Loucy (cell line): ENCODE measurements around the gene KIAA0825.

Source experiments
- H2AFZ ChIP-seq: fragments of 200-600 bp; sonication (generic); 2 replicates; pipeline ENCODE4 v1.6.0; 2016; ENCODE audit warnings: antibody characterized with exemption, mild to moderate bottlenecking, low read length, moderate library complexity
- H3F3A ChIP-seq: fragments of 200-600 bp; 2 replicates; pipeline ENCODE4 v1.6.0; 2016; ENCODE audit warnings: antibody characterized with exemption, low read depth, mild to moderate bottlenecking
- H3K27me3 ChIP-seq: fragments of 200-600 bp; sonication (generic); 2 replicates; pipeline ENCODE4 v1.6.1; 2014; ENCODE audit warnings: low read length, mild to moderate bottlenecking; ENCODE audit not compliant: insufficient read depth, poor library complexity, severe bottlenecking
- H3K36me3 ChIP-seq: fragments of 200-600 bp; sonication (generic); 2 replicates; pipeline ENCODE4 v1.6.1; 2016; ENCODE audit warnings: low read length; ENCODE audit not compliant: insufficient read depth
- H3K4me1 ChIP-seq: fragments of 200-600 bp; sonication (generic); 2 replicates; pipeline ENCODE4 v1.5.1; 2014; ENCODE audit warnings: low read length, mild to moderate bottlenecking; ENCODE audit not compliant: insufficient read depth, poor library complexity, severe bottlenecking
- H3K4me2 ChIP-seq: fragments of 200-600 bp; sonication (generic); 2 replicates; pipeline ENCODE4 v1.6.0; 2014; ENCODE audit warnings: antibody characterized with exemption, low read length, low read depth, mild to moderate bottlenecking; ENCODE audit not compliant: poor library complexity, severe bottlenecking
- H3K4me3 ChIP-seq: fragments of 200-600 bp; sonication (generic); 2 replicates; pipeline ENCODE4 v1.5.1; 2014; ENCODE audit warnings: low read length, mild to moderate bottlenecking, mixed read lengths; ENCODE audit not compliant: poor library complexity, severe bottlenecking
- H3K79me2 ChIP-seq: fragments of 200-600 bp; sonication (generic); 2 replicates; pipeline ENCODE4 v1.6.1; 2014; ENCODE audit warnings: low read length; ENCODE audit not compliant: insufficient read depth
- H3K9ac ChIP-seq: fragments of 200-600 bp; sonication (generic); 2 replicates; pipeline ENCODE4 v1.6.0; 2014; ENCODE audit warnings: mild to moderate bottlenecking, low read depth, low read length, moderate library complexity; ENCODE audit not compliant: poor library complexity, severe bottlenecking
- H3K9me2 ChIP-seq: fragments of 200-600 bp; sonication (generic); replicated peaks from 2 replicates; pipeline ENCODE4 v1.6.1; 2016; ENCODE audit warnings: low read depth, low read length, mixed read lengths
- H3K9me3 ChIP-seq: fragments of 200-600 bp; sonication (generic); 2 replicates; pipeline ENCODE4 v1.6.1; 2014; ENCODE audit warnings: mild to moderate bottlenecking, antibody characterized with exemption, low read length, low read depth; ENCODE audit not compliant: insufficient read depth
- H4K20me1 ChIP-seq: fragments of 200-600 bp; sonication (generic); 2 replicates; pipeline ENCODE4 v1.6.0; 2014; ENCODE audit warnings: antibody characterized with exemption, low read length, mild to moderate bottlenecking; ENCODE audit not compliant: insufficient read depth, poor library complexity, severe bottlenecking
- CTCF ChIP-seq: fragments of 200-600 bp; sonication (generic); conservative IDR thresholded peaks from 2 replicates; pipeline ENCODE4 v1.5.1; 2014; ENCODE audit warnings: mild to moderate bottlenecking, antibody characterized with exemption, low read length
- EZH2phosphoT487 ChIP-seq: fragments of 200-600 bp; IDR thresholded peaks from 2 replicates; pipeline ENCODE4 v1.6.1; 2018; ENCODE audit warnings: antibody characterized with exemption, mild to moderate bottlenecking, moderate library complexity, borderline replicate concordance

KIAA0825 gene

GRCh38 chr5:94217216-94217615, 401.2 kb downstream of the KIAA0825 start:
- Histone ChIP-seq H3K4me2 (no peak overlapping the region), H3K36me3 (no peaks in the 10 kb centered on the region), H3K9me3 (no peaks in the 10 kb centered on the region), H3K4me1 (peaks cover 31% of the 10 kb centered on the region), H3K9ac (no peak overlapping the region), H3K9me2 (no peaks in the 10 kb centered on the region), H3F3A (no peaks in the 10 kb centered on the region), H3K27me3 (no peaks in the 10 kb centered on the region), H2AFZ (no peak overlapping the region), H3K79me2 (no peaks in the 10 kb centered on the region), H3K4me3 (no peak overlapping the region), H4K20me1 (no peaks in the 10 kb centered on the region)
- TF ChIP-seq EZH2phosphoT487 (no peak), CTCF (no peak)

- Histone ChIP-seq H3K4me2 (no peak overlapping the region), H3K27me3 (no peaks in the 10 kb centered on the region), H3K4me1 (peaks cover 14% of the 10 kb centered on the region), H3K79me2 (no peaks in the 10 kb centered on the region), H4K20me1 (no peaks in the 10 kb centered on the region), H3K9me3 (no peaks in the 10 kb centered on the region), H3K36me3 (no peaks in the 10 kb centered on the region), H3F3A (no peaks in the 10 kb centered on the region), H3K4me3 (no peak overlapping the region), H3K9me2 (no peaks in the 10 kb centered on the region), H2AFZ (no peak overlapping the region), H3K9ac (no peak overlapping the region)
- no peak for TF ChIP-seq CTCF
- no peak for TF ChIP-seq EZH2phosphoT487
Measured at GRCh38 chr5:94212476-94212875, 405.9 kb downstream of the KIAA0825 start.

- no peaks in the 10 kb centered on the region for H3K9me2 ChIP-seq
- H3K9ac ChIP-seq = no peak overlapping the region
- H3K4me3 ChIP-seq = no peak overlapping the region
- TF ChIP-seq CTCF (no peak), EZH2phosphoT487 (no peak)
- no peaks in the 10 kb centered on the region for H3K79me2 ChIP-seq
- no peaks in the 10 kb centered on the region for H3K36me3 ChIP-seq
- no peaks in the 10 kb centered on the region for H3K27me3 ChIP-seq
- peaks cover 14% of the 10 kb centered on the region for H3K4me1 ChIP-seq
- H3F3A ChIP-seq = no peaks in the 10 kb centered on the region
- H3K9me3 ChIP-seq = no peaks in the 10 kb centered on the region
- no peaks in the 10 kb centered on the region for H4K20me1 ChIP-seq
- H2AFZ ChIP-seq = no peak overlapping the region
- H3K4me2 ChIP-seq = no peak overlapping the region
Measured at GRCh38 chr5:94209774-94210355, 408.5 kb downstream of the KIAA0825 start.
